GM21390 (cell line): Measurements from ENCODE around the gene DNAI4.

Experiments
- ATAC-seq: cut with Tn5 transposase; IDR thresholded peaks from one replicate; pipeline ENCODE4 v1.9.1; 2021; ENCODE audit not compliant: unreplicated experiment

The DNAI4 gene

DNA sequence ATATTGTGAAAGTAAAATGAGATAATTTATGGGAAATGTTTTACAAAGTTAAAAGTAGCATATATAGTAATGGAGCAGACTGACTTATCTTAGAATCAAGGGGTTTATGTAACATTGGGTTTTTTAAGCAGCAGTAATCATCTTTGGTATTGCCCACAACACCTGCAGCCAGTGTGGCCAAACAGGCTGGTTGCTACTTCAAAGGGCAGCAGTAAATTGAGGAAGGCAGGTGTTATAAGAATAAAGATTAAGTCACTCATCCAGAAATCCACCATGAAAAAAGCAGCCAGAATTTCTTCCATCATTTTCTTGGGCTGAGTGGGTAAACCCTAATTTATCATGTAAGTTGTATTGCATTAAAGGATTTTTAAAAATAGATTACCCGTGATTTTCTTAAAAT, 155.7 kb downstream of the DNAI4 start:
- ATAC-seq, result no peak

DNA sequence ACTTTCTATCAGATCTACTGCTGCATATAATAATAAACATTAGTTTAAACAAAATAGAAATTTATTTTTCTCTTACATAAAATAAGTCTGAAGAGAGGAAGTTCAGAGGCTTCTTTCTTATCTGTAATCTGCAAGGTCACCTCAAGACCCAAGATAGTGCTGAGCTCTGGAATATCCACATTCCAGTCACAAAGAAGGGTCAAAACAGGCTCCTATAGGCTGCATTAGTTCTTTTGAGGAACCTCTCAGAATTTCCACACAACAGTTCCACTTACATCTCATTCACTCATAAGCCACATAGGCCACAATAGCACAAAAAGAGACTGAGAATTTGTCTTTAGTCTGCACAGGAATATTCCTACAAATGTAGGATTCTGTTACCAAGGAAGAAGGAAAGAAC, 157.0 kb downstream of the DNAI4 start:
- no peak for ATAC-seq

DNA sequence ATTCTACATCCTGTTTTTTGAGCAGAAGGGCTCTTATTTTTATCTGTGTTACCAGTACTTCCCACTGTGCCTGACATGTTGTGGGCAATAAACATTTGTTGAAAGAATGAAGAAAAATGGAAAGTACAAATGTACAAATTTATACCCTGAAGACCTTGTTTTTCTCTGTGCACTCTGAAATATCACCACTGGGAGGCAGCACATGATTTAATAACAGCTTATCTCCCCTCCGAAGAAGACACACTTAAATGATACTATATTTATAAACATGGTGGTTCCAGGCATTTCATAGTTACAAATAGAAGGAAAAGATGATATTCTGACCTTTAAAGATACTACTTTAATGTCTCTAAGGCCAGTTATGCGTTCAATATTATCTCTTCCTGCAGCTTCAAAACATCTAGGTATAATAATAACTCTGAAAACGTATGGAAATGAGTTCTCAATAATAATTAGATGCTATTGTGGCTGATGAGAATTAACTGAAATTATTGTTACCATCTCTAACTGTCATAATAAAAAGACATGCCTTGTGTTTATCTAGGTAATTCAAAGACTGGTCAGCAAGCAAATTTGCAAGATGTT, 159.6 kb downstream of the DNAI4 start:
- peak; percentile 72 for ATAC-seq
